HG02970 (cell line): ENCODE data around the gene THSD7A.

ENCODE experiments used
- ATAC-seq: cut with Tn5 transposase; IDR thresholded peaks from one replicate; pipeline ENCODE4 v1.9.1; 2021; ENCODE audit warnings: mild to moderate bottlenecking, moderate library complexity, moderate number of reproducible peaks; ENCODE audit not compliant: unreplicated experiment, low FRiP score

Gene THSD7A

DNA sequence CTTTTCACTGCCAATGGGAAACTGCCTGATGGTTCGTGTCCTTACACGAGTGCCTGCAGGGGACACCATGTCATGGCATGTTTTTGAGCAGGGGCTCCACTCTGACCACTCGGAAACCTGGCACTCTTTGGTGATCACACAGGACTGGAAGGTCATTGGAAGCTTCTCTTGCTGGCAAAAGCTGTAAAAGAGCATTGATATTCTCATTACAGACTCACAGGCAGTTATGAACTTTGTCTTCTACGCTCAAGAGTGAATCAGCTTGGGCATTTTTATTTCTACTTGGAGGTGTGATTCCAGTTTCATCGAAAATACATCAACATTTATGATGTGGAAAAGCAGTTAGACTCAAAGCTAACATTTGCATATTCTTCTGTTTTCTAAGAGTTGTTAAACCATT, 238.7 kb downstream of the THSD7A start:
- ATAC-seq, result no peak

DNA sequence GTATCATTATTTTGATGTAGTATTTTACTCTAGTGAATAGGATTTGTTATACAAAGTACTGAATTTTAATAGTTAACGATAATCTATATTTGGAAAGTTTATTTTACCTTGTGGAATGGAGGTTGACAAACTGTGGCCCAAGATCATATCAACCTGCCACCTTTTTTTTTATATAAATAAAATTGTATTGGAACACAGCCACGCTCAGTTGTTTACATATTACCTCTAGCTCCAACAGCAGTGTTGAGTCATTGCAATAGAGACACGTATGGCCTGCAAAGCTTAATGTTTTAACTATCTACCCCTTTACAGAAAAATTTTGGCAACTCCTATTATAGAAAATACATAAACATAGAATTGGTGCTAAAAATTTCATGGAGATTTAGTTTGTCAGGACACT, 239.3 kb downstream of the THSD7A start:
- no peak for ATAC-seq

DNA sequence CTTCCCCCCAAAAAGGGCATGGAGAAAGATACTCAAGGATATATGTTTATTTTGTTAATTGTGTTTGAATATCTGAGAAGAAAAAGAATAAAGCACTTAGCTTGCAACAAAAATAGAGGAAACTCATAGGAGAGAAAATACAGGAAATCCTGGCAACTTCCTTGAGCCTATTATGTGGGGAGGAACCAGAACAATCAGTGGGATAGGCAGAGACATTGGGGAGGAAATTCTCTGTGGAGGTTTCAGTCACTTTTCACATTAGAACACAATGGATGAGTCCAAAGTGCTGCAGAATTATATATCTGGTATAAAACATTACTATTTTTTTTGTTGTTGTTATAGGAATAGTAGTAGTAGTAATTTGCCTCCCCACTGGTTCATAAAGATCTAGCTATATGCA, 240.1 kb downstream of the THSD7A start:
- no peak for ATAC-seq

DNA sequence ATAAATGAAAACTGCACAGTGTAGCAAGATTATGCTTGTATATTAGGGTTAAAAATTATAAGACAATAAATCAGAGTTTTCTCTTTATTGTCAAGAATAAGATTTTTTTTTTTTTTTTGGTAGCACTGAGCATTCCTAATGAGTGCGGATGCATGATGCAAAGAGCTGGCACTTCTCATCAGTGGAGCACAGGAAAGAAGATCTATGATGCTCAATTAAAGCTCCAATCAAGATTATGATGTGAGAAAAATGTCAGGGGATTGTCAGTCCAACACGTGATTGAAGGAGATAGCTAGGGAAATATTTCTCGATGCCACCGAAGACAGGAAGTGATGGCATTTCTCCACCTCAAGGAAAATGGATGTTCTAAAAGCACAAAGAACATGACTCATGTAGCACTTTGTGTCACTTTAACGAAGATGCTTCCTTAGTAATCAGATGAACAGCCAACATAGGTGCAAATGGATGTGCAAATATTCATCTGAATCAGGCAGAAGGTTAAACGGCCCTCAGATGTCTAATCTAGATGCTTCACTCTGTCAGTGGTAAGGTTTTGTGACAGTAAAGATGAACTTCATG, 240.9 kb downstream of the THSD7A start:
- no peak for ATAC-seq

DNA sequence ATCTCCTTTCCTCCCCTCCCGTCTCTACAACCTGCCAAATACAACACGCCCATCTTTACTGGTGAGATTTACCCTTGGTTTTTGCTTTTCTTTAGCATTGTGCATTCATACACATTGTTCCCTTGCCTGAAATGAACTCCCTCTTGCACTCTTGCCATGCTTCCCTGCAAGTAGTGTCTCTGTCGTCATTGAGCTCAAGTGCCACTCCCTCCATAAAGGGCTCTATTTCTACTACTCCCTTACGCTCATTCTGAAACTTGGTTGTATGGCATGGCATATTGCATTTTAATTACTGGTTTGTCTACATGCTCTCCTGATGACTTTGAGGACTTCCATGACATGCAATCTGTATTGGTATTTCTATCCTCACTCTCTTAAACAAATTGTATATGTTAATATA, 242.7 kb downstream of the THSD7A start:
- ATAC-seq, result no peak

DNA sequence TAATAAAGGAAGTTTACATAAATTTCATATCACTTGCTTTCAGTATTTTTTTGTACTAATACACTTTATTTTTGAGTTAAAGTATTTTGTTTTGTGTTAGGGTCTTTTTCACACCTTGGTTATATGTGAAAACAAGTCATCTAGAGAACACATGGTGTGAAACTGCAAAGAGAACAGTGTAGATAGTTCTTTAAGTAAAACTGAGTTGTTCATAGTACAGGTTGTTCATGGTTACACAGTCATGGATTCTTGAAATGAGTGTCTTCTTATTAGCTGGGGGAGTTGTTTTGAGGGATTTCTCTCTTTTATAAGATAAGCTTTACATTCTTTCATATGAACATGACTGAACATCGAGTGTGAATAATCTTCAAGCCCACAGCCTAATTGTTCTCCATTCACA, 244.2 kb downstream of the THSD7A start:
- ATAC-seq, result no peak

DNA sequence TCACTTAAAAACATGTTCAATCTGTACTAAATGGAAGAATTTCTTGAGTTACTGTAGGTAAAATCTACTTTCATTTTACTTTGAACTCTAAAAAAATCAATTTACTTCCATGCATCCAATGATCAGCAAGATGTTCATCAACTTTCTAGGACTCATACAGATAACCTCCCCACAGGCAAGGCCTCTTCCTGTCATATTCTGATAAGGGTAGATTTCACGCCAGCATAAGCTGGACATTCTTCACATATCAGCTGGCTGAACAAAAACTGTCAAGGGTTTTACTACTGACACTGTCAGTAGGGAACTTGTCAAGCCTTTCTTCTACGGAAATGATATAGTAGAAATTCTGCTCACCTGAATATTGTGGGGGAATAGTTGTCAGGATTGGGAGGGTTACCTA, 244.9 kb downstream of the THSD7A start:
- no peak for ATAC-seq

DNA sequence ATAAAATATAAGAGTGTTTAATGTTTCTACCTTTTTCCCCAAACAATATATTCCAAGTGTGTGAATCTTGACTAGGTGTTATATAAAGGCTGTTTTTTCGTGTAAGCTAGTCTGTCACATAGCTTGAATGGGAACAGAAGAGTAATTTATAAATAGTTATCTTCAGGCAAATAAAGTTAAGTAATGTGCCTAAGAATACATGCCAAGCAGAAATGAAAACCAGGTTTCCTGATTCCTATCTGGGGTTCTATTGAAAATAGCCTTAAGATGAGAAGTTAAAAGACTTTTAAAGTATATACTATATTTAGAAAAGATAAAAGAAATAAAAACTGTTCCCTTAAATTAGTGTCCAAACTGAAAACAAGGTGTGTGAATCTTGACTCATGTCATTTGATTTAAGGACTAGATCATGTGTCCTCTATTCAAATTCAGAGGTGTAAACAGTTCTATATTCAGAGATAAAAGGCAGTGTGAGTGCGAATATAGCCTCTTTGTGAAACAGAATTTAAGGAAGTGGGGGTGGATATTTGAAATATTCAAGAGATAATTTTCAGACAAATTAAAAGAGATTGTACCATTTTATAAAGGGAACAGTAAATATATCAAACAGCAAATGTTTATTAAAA, 247.5 kb downstream of the THSD7A start:
- no peak for ATAC-seq

DNA sequence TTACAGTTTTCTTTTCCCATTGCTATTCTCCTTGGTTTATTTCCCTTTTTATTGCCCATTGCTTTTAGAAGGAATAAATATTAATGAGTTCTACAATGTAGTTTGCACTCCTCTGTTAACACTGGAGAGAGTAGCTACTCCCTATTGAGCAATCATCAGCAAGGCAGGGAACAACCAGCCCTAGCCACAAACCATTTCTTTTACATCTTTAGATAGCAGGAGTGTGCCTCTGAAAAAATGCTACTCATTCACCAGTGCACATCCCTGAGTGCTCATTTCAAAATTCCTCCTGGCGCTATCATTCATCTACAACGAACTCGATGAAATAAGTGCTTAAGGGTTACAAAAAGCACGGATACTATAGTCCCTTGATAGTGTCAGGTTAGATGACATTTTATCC, 252.9 kb downstream of the THSD7A start:
- ATAC-seq, result no peak

DNA sequence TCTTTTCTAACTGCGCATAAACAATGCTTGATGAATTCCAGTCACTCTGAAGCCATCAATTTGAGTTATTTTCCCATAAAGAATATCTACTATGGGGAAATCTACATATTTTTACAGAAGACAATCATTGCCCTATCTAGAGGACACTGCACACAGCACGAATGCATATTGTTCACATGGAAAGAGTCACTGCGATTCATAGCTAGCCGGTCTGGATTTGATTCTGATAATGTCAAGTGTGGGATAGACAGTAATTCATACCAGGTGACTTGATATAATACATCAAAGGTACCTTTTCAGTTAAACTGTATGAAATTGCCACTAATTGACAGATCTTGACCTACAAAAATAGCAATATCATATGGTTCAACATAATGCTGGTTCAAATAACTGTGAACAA, 255.7 kb downstream of the THSD7A start:
- ATAC-seq, result no peak

DNA sequence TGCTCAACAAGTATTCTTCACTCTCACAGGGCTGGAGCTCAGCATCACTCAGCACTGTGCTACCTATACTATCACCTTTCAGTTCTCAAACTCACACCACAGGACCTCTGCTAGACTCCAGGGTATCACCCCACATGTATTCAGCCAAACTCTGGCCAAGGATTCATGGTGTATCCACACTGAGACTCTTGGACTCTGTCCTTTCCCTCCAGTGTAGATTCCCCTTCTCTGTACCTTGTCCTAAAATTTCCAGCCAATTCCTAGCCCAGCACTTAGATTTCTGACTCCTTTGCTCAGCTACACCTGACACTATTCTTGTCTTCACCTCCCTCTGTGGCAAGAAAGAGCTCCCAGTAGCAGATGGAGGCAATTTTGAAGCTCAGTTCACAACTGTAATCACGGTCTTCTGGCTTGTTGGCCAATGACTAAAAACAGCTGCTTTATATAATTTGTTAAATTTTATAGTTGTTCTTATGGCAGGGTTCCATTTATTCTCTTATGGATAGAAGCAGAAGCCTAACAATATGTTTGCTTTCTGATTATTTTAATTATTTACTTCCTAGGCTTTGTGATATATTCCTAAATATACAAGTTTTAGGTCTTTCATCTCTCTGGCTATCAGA, 258.8 kb downstream of the THSD7A start:
- ATAC-seq, result no peak

DNA sequence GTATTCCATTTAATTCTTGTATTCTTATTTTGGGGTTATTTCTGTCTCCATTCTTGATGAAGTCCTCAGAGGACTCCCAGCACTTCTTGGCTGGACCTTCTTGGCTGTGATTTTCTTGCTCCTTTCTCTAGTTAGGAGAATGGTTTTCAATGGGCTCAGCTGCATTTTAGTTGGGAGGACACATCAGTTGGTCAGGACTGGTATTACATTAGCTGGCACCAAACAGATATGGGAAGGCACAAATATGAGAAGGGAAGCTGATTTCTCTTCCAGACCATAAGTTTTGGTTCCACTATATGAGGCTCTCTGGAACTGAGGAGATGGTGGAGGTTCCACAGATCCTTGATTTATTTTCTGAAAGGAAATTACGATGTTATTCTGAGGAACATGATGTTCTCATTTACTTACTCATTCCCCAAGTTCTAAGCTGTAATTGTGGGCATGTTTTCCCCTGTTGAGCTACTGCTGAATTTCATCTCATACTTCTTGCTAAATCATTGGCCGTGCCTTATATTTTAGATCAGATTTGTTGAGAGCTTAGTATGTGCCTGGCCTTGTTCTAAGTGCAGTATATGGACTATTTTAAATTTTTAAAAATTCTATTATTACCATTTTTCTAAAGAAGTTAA, 261.0 kb downstream of the THSD7A start:
- ATAC-seq, result no peak

DNA sequence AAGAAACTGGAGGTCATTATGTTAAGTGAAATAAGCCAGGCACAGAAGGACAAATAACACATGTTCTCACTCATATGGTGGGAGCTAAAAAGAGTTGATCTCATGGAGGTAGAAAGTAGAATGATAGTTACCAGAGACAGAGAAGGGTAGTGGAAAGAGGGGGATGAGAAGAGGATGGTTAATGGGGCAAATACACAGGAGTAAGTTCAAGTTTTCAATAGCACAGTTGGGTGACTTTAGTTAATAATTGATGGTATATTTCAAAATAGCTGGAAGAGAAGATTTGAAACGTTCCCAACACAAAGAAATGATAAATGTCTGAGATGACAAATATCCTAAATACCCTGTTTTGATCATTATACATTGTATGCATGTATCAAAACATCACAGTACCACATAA, 261.8 kb downstream of the THSD7A start:
- ATAC-seq, result no peak

DNA sequence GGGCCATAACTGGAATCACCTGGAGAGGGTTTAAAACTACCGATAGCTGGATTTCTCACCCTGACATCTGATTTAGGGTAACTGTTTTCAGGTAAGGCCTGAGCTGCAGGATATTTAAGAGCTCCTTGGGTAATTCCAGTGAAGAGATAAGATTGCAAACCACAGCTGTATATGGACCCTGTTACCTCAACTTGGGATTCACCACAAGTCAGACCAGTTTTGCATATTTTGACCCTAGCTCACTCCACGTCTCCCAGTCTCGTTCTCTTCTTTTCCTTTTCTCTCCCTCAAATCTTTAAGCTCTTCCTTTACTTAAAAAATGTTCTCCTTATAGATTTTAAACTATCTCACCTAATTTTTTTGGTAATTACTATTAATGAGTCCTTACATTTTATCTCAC, 264.4 kb downstream of the THSD7A start:
- ATAC-seq, result no peak

DNA sequence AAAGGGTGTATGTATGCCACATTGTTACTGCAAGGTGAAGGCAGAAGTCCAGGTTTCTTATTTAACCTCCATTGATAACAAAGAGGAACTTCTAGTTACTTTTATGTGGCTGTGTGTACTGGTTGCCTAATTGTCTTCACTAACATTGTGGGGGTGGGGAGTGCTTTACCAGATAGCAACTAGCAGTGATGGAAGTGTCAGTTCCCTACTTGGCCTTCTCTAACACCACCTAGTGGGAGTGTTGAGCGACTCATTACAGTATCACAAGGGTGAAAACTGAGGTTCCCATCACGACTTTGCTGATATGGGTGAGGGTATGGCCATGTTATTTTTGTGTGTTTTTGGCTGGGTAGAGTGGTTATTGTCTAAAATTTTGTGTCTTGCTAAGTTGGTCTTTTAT, 274.4 kb downstream of the THSD7A start:
- ATAC-seq, result peak; percentile 64

DNA sequence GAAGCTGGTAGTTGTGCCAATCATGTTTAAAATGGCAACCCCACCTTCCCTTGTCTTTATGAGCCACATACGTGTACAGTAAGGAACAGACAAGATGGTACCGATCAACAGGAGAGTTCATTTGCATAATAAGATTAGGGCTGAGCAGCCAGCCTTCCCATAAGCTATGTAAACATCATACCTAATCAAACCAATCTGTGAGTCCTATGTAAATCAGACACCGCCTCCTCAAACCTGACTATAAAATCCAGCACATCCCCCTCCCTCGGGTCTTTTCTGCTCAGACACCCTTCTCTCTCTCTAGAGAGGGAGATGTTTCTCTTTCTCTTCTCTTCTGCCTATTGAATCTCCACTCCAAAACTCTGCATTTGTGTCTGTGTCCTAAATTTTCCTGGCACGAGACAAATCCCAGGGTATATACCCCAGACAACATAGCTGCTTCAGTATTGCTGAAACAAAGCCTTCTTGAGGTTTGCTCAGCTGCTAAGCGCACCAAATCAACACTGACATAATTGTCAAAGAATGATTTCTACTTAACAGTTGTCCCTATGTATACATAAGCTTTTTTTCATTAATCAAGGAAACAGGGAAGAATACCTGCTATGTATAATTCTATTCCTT, 279.2 kb downstream of the THSD7A start:
- ATAC-seq, result no peak

DNA sequence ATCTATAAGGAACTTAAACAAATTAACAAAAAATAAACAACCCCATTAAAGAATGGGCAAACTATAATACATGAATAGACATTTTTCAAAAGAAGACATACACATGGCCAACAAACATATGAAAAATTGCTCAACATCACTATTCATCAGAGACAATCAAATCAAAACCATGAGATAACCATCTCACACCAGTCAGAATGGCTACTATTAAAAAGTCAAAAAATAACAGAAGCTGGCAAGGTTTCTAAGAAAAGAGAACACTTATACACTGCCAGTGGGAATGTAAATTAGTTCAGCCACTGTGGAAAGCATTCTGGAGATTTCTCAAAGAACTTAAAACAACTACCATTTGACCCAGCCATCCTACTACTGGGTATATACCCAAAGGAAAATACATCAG, 280.5 kb downstream of the THSD7A start:
- no peak for ATAC-seq

DNA sequence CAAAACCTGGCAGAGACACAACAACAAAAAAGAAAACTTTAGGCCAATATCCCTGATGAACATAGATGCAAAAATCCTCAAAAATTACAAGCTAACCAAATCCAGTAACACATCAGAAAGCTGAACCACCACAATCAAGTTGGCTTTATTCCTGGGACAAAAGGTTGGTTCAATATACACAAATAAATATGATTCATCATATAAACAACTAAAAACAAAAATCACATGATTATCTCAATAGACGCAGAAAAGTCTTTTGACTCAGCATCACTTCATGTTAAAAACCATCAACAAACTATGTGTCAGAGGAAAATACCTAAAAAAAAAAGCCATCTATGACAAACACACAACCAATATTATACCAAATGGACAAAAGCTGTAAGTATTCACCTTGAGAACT, 283.5 kb downstream of the THSD7A start:
- ATAC-seq, result no peak

DNA sequence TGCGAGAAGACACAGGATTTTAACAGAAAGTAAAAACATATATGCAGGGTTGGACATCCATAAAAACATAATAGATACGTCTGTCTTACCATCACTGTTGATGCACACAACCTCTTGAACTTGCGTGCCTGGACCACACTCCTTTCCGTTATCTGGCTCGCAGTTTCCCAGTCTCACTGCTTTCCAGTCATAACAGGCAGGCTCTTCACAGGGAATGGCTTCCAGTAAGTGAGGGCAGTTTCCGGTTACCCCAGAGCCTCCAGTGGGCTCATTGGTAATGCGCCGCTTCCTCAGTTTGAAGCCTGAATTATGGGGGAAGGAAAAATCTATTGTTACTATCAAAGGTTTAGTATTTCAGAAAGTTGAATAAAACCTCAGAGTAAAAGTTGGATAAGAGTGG, 290.7 kb downstream of the THSD7A start:
- ATAC-seq, result no peak

DNA sequence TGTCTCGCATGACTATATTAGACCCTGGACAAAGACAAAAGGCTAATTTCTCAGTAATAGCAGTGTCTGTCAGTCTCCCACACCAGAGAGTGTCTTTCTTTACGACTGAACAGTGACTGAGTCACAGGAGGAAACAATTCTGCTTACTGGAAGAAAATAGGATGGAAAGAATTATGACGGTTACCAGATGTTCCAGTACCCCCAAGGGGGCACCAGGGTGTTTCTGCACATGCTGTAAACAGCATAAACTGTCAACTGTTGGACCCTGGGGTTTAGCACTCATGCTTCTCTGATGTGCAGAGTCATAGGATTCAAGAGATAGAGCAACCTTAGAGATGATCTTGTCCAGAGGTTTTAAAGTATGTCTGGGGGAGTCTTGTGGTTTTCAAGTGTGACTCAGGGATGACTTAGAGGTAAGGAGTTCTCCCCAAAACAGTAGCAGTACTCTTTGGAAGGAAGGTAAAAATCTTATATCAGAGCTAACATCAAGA, 291.7 kb downstream of the THSD7A start:
- no peak for ATAC-seq

DNA sequence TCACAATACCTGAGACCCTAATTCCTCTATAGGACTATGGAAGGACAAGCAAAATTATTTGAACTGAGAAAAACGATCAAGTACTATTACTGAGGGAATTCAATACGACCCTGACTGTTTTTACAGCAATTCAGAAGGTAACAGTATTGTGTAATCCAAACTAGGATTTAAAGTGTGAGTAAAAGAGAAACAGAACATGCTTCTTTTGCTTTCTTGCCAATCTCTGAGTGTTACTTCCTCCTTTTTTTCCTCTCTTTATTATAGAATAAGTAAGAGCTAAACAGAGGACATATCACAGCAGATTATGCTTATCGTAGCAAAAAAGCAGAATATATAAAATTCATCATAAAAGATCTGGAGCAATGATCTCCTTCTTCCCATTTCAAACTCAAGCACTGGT, 292.1 kb downstream of the THSD7A start:
- ATAC-seq, result no peak
